ENCODE data around the gene CCDC85C.

The CCDC85C gene

DNA sequence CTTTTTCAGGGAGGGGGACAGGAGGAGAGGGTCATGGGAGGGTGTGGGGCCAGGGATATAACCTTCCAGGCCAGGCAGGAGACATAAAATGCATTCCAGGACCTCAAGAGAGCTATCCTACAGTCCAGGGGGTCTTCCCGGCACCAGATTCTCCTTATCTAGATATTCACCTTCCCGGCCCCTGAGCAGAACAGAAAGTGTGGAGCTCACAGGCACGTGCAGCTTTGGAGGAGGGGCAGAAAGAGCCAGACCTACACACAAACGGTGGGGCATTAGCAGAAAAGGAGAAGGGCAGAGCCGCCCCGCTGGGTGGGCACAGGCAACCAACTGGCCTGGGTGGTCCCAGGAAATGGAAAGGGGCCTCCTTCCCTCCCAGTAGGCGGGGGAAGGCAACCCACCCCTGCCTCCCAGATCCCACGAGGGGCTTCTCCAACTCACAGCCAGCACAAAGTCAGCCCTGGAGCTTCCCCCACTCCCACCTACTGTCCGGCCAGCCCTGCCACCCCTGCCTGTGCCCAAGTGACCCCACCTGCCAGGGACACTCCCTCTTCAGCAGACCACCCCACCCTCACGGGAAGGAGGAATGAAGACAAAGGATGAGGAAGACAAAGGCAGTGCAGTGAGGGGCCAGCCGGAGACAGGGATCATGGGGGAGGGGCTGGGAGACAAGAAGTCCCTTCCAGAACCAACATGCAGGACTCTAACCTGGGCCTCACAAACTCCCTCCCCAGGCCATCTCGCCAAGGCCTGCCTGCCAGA, 33.3 kb downstream of the CCDC85C start:
- no peak for DNase-seq

DNA sequence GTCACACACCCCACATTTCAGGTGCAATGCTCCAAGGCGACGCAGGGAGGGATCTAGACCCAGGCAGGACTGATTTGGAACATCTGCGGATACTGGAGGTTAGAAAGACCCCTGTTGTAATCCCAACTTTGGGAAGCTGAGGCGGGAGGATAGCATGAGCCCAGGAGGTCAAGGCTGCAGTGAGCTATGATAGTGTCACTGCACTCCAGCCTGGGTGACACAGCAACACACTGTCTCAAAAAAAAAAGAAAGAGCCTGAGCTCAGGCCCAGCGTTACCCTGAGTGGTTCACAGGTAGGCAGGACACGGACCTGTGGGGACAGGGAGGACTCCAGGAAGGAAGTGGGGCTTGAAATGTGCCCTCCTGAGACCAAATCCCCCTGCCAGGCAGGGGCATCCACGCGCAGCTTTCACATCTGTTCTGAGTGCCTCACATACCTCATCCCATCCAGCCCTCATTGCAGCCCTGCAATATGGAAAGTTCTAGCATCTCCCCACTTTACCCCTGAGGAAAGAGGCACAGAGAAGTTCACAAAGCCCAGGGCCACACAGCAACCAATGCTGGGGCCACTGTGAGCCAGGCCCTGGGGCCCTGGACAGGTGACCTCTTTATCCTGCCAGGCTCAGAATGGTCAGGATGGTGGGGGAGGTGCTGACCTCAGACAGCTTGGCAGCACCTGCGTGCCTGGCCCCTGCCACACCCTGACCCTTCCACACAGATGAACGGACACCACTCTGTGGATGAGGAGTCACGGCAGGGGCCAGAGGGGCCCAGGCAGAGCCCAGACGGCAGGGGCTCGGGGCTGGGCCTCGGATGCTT, 34.1 kb downstream of the CCDC85C start:
- DNase-seq = no peak

GRCh38 chr14:99568567-99569560, 35.1 kb downstream of the CCDC85C start:
- DNase-seq = no peak

DNA sequence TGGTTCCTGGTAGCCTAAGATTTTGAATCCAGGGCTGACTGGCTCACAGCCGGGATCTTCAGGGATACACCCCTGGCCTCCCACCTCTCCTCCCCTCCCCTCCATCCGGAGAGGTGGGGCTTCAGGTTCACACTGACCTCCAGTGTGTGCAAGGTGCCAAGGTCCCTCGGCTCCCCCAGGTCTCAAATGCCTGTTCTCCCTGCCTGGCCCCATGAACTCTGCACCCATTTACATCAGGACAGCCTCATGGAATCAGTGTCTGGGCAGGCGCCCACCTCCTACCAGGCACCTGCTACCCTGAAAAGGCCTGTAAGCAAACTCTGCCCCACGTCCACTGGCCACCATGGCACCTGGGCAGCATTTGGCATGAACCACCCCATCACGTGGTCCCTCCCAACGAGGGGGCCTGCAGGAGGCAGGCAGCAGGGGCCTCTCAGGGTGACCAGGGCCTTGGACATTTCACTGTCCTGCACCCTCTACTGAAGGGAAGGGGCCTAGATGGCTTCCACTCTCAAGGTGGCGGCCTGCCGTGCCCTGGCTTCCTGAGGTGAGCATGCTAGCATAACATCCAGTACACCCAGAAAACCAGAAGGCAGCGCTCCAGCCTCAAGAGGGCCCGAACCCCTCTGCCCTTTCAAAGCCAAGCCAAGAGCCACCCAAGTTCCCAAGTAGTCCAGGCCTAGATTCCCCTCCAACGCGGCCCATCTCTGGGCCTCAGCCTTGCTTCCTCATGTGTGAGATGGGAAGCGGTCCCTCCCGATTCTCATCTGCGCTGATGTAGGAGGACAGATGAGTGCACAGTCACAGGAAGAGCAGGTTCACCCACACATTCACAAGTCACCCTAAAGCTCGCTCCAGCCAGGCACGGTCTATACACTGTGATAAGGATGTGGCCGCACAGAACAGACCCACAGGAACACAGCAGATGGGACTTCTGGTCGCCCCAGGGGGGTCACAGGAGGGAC, 37.3 kb downstream of the CCDC85C start:
- no peak for DNase-seq

- DNase-seq = no peak
Observed at GRCh38 chr14:99566009-99566389, 38.0 kb downstream of the CCDC85C start.

DNA sequence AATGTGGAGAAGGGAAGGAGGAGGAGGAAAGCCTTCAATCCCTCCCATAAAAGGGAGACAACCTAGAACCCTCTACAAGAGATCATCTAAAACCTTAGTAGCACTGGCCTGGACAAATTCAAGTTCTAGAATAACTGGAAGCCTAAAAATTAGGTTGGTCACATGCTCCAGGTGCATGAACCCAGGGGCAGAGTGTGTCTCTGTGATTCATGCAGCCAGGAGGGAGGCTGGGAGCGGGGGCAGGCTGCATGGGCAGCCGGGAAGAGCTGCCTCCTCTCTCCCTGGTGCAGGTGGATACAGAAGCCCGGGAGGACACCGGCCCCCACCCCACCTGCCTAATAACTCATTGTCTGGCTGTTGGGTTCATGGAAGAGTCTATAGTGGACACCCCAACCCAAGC, 38.6 kb downstream of the CCDC85C start:
- DNase-seq = no peak

DNA sequence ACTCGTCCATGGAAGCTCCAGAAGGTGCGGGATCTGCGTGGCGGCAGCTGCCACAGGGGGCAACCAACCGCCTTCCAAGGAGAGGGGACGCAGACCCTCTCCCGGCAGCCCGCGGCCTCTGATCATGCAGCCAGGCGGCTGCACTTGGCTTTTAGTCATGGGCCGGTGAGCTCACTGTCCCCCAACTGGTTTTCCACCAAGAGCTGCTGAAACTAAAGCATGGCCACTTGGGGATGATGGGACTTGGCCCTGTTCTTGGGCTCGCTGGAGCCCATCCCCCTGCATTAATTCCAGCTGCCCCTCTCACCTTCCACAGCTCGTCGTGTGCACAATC, 39.1 kb downstream of the CCDC85C start:
- DNase-seq = no peak

GRCh38 chr14:99564256-99564925, 39.6 kb downstream of the CCDC85C start:
- DNase-seq = no peak

GRCh38 chr14:99563749-99564129, 40.3 kb downstream of the CCDC85C start:
- no peak for DNase-seq

- no peak for DNase-seq
Observed at GRCh38 chr14:99562856-99563748, 40.9 kb downstream of the CCDC85C start.

GRCh38 chr14:99561864-99562263, 42.1 kb downstream of the CCDC85C start:
- no peak for DNase-seq

GRCh38 chr14:99560922-99561683, 42.9 kb downstream of the CCDC85C start:
- no peak for DNase-seq

- no peak for DNase-seq
Observed at GRCh38 chr14:99560403-99560802, 43.6 kb downstream of the CCDC85C start.

- DNase-seq = no peak
Observed at GRCh38 chr14:99559286-99559990, 44.6 kb downstream of the CCDC85C start.

DNA sequence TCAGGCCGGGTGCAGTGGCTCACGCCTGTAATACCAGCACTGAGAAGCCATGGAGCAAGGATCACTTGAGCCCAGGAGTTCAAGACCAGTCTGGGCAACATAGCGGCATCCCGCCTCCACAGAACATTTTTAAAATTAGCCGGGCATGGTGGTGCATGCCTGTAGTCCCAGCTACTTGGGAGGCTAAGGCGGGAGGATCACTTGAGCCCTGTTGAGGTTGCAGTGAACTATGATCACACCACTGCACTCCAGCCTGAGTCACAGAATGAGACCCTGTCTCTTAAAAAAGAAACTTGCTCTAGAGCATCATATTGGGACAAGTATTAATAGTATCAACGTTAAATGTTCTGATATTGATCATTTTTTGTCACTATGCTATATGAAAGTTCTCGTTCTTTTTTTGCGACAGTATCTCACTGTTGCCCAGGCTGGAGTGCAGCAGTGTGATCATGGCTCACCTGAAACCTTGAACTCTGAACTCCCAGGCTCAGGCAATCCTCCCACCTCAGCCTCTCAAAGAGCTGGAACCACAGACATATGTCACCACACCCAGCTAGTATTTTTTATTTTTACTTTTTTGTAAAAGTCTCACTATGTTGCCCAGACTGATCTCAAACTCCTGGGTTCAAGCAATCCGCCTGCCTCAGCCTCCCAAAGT, 47.7 kb downstream of the CCDC85C start:
- no peak for DNase-seq

- DNase-seq = no peak
Observed at GRCh38 chr14:99554757-99555531, 49.1 kb downstream of the CCDC85C start.

DNA sequence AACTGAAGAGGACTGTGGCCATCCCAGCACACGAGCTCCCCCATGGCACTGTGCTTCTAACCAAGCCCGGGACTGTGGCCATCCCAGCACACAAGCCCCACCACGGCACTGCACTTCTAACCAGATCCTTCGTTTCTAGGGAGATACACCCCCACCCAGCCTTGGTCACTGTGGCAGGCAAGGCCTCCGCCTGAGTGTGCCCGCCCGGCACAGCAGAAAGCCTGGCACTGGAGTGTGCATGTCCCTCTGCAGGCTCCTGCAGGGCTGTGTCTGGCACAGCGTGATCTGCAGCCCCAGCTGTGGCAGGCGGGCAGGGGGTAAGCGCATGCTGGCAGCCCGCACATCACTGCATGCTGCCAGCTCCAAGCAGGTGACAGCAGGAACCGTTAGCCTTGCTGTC, 49.8 kb downstream of the CCDC85C start:
- DNase-seq = no peak
